K562 (cell line): ENCODE data around the gene CD109. TPM values are rescaled to one million over a fixed set of nuclear protein-coding genes. Genes with fewer than 3 reads are reported as not detected.

Source experiments
- ATAC-seq: fragments of 200-7000 bp; cut with Tn5 transposase; 3 replicates; pipeline ENCODE4 v1.9.1; 2020; ENCODE audit warnings: moderate library complexity
- BruUV-seq: library from RNA; stranded (reverse); fragments of 400-500 nt; replicated peaks from 2 replicates; lab custom pipeline; 2021; lab: Mats Ljungman, UMichigan
- CTCF ChIA-PET: fragments of 300-600 bp; formaldehyde crosslinking; extraction: SDS; loops from one replicate; lab custom pipeline; 2021; ENCODE audit warnings: low intra/inter-chr PET ratio; lab: Yijun Ruan, JAX
- POLR2A ChIA-PET: fragments of 300-600, 350-650 bp; sonication (Branson Sonifier 250); formaldehyde crosslinking; extraction: SDS; loops from one replicate; lab custom pipeline; 2021; ENCODE audit warnings: antibody characterized with exemption, inconsistent platforms; lab: Yijun Ruan, JAX
- DNase-seq, 4 experiments: peaks; one replicate each; pipeline versions ENCODE4 v3.0.0 to v3.0.0-alpha.2; 2011 to 2018; ENCODE audit warnings: low spot score in 3 of 4, mixed read lengths in 3 of 4; ENCODE audit errors: extremely low read depth in 1 of 4
- FAIRE-seq: peaks from 2 replicates; lab custom pipeline; 2011; peaks lifted over from hg19 to GRCh38; lab: Jason Lieb, UNC
- H2AFZ ChIP-seq: 2 replicates; pipeline ENCODE4 v1.6.0; 2011; ENCODE audit warnings: low read depth, low read length, control low read depth, inconsistent platforms
- H3K27ac ChIP-seq: fragments of 200-600 bp; 3 replicates; pipeline ENCODE4 v1.8.0; 2011; ENCODE audit warnings: low read depth, mild to moderate bottlenecking, control low read depth, inconsistent platforms, low read length, moderate library complexity, mixed read lengths; ENCODE audit errors: extremely low read depth
- H3K27me3 ChIP-seq, 2 experiments: fragments of 300-600 bp in 1 of 2; 2 replicates in 1 of 2; 3 replicates in 1 of 2; pipeline versions ENCODE4 v1.6.0 to v1.8.0; 2011; ENCODE audit warnings: inconsistent platforms in 2 of 2, low read length in 2 of 2, mild to moderate bottlenecking in 1 of 2, mixed read lengths in 1 of 2, moderate library complexity in 1 of 2; ENCODE audit not compliant: control insufficient read depth in 2 of 2, insufficient read depth in 2 of 2
- H3K36me3 ChIP-seq: fragments of 300-600 bp; 3 replicates; pipeline ENCODE4 v1.8.0; 2011; ENCODE audit warnings: mild to moderate bottlenecking, low read length, inconsistent platforms; ENCODE audit not compliant: control insufficient read depth, insufficient read depth
- H3K4me1 ChIP-seq, 2 experiments: fragments of 200-600 bp in 1 of 2; replicated peaks in 1 of 2; 2 replicates in 1 of 2; 3 replicates in 1 of 2; pipeline versions ENCODE4 v1.5.1 to v1.8.0; 2011; ENCODE audit warnings: inconsistent platforms in 2 of 2, low read length in 2 of 2, mild to moderate bottlenecking in 1 of 2, mixed read lengths in 1 of 2, moderate library complexity in 1 of 2; ENCODE audit not compliant: control insufficient read depth in 2 of 2, insufficient read depth in 2 of 2
- H3K4me2 ChIP-seq: 2 replicates; pipeline ENCODE4 v1.6.1; 2011; ENCODE audit warnings: low read length, control low read depth, inconsistent platforms, mixed read lengths; ENCODE audit not compliant: insufficient read depth
- H3K4me3 ChIP-seq: fragments of 200-600 bp; sonication (generic), shearing (Covaris generic); 2 replicates; pipeline ENCODE4 v1.5.1; 2016; ENCODE audit warnings: control low read depth, inconsistent platforms
- H3K79me2 ChIP-seq: fragments of 200-600 bp; 3 replicates; pipeline ENCODE4 v1.8.0; 2011; ENCODE audit warnings: low read length, inconsistent platforms; ENCODE audit not compliant: control insufficient read depth, insufficient read depth
- H3K9ac ChIP-seq, 2 experiments: 2 replicates each; pipeline versions ENCODE4 v1.6.0 to v1.6.1; 2011; ENCODE audit warnings: low read depth in 2 of 2, low read length in 2 of 2, control low read depth in 1 of 2, inconsistent platforms in 1 of 2, mild to moderate bottlenecking in 1 of 2, mixed read lengths in 1 of 2; ENCODE audit not compliant: insufficient read depth in 1 of 2
- H3K9me1 ChIP-seq: one replicate; pipeline ENCODE4 v1.6.0; 2011; ENCODE audit warnings: inconsistent platforms, mild to moderate bottlenecking, low read length, moderate library complexity; ENCODE audit not compliant: control insufficient read depth, insufficient read depth
- H3K9me3 ChIP-seq: replicated peaks from 2 replicates; pipeline ENCODE4 v1.5.1; 2011; ENCODE audit warnings: low read depth, low read length, inconsistent platforms; ENCODE audit not compliant: control insufficient read depth, insufficient read depth
- H4K20me1 ChIP-seq: replicated peaks from 2 replicates; pipeline ENCODE4 v1.6.1; 2011; ENCODE audit warnings: low read length, inconsistent platforms, mixed read lengths; ENCODE audit not compliant: control insufficient read depth, insufficient read depth
- CEBPG ChIP-seq, 3 experiments: fragments of 200-800 bp in 1 of 3; sonication (Bioruptor generic) in 1 of 3; sonication (generic) in 1 of 3; formaldehyde crosslinking in 1 of 3; IDR thresholded peaks in 2 of 3; conservative IDR thresholded peaks in 1 of 3; 2 replicates each; pipeline versions ENCODE4 v1.6.1 to v1.8.0; 2016 to 2022; ENCODE audit warnings: missing compliant biosample characterization in 2 of 3, missing genetic modification characterization in 2 of 3, mild to moderate bottlenecking in 1 of 3, missing genetic modification reagents in 1 of 3
- CTCF ChIP-seq, 3 experiments: IDR thresholded peaks in 2 of 3; conservative IDR thresholded peaks in 1 of 3; 2 replicates each; pipeline ENCODE4 v1.5.1; 2011 to 2012; ENCODE audit warnings: low read length in 3 of 3, mild to moderate bottlenecking in 3 of 3, control low read depth in 2 of 3, improper control_type of control experiment in 1 of 3, inconsistent platforms in 1 of 3, low read depth in 1 of 3, mixed read lengths in 1 of 3, moderate library complexity in 1 of 3; ENCODE audit not compliant: insufficient read depth in 2 of 3
- CTCFL ChIP-seq: IDR thresholded peaks from 2 replicates; pipeline ENCODE4 v1.6.1; 2011; ENCODE audit warnings: borderline replicate concordance, low read depth, mild to moderate bottlenecking, moderate library complexity, low read length; ENCODE audit not compliant: insufficient read depth, poor library complexity, severe bottlenecking
- DMBX1 ChIP-seq: fragments of 250-450 bp; sonication (Bioruptor Pico); IDR thresholded peaks from 2 replicates; pipeline ENCODE4 v1.8.0; 2022; ENCODE audit warnings: inconsistent platforms, mild to moderate bottlenecking, moderate library complexity, borderline replicate concordance
- FOSL1 ChIP-seq: fragments of 200-800 bp; sonication (Bioruptor generic); conservative IDR thresholded peaks from 2 replicates; pipeline ENCODE4 v1.6.1; 2016; ENCODE audit warnings: missing genetic modification characterization, missing compliant biosample characterization
- JUND ChIP-seq, 2 experiments: IDR thresholded peaks; 2 replicates in 1 of 2; 3 replicates in 1 of 2; pipeline ENCODE4 v1.6.1; 2011; ENCODE audit warnings: borderline replicate concordance in 2 of 2, low read depth in 2 of 2, low read length in 2 of 2, improper control_type of control experiment in 1 of 2, missing biosample characterization in 1 of 2, missing genetic modification characterization in 1 of 2, missing genetic modification reagents in 1 of 2
- NFYB ChIP-seq: IDR thresholded peaks from 2 replicates; pipeline ENCODE4 v1.6.1; 2011; ENCODE audit warnings: mild to moderate bottlenecking, moderate library complexity; ENCODE audit not compliant: insufficient read length; ENCODE audit errors: extremely low read depth
- POLR2G ChIP-seq: fragments of 200-400 bp; formaldehyde crosslinking; IDR thresholded peaks from 2 replicates; pipeline ENCODE4 v1.6.1; 2017; ENCODE audit warnings: low read depth, mild to moderate bottlenecking, antibody characterized with exemption, low read length, moderate library complexity
- RAD21 ChIP-seq, 2 experiments: fragments of 250-450 bp in 1 of 2; fragments of 450-650 bp in 1 of 2; sonication (Bioruptor Pico) in 1 of 2; formaldehyde crosslinking in 1 of 2; IDR thresholded peaks in 1 of 2; conservative IDR thresholded peaks in 1 of 2; 2 replicates each; pipeline versions ENCODE4 v1.4.0 to v1.8.0; 2020 to 2022; ENCODE audit warnings: mild to moderate bottlenecking in 2 of 2, moderate library complexity in 1 of 2
- SMARCE1 ChIP-seq: fragments of 450-650 bp; IDR thresholded peaks from 2 replicates; pipeline ENCODE4 v1.7.1; 2016; ENCODE audit warnings: mild to moderate bottlenecking
- SMC3 ChIP-seq: conservative IDR thresholded peaks from 2 replicates; pipeline ENCODE4 v1.6.1; 2011; ENCODE audit warnings: low read depth, low read length, improper control_type of control experiment; ENCODE audit not compliant: insufficient read depth
- SREBF1 ChIP-seq: fragments of 150-350 bp; IDR thresholded peaks from 2 replicates; pipeline ENCODE4 v1.6.1; 2014; ENCODE audit warnings: antibody characterized with exemption, low read depth, low read length, borderline replicate concordance
- YY1 ChIP-seq, 3 experiments: IDR thresholded peaks; 2 replicates each; pipeline ENCODE4 v1.6.1; 2011; ENCODE audit warnings: low read length in 2 of 3, mild to moderate bottlenecking in 2 of 3, moderate library complexity in 2 of 3, borderline replicate concordance in 1 of 3, control low read depth in 1 of 3, low read depth in 1 of 3; ENCODE audit not compliant: insufficient read depth in 3 of 3, insufficient replicate concordance in 2 of 3, control insufficient read depth in 1 of 3, insufficient read length in 1 of 3; ENCODE audit errors: extremely low read depth in 1 of 3
- ZNF766 ChIP-seq: fragments of 200-800 bp; sonication (Bioruptor generic); conservative IDR thresholded peaks from 2 replicates; pipeline ENCODE4 v1.6.1; 2016; ENCODE audit warnings: missing genetic modification characterization, missing compliant biosample characterization
- WGBS: fragments of 100-300 bp; shearing (Covaris generic); methylation state at CpG from one replicate; pipeline ENCODE4 v1.1.6; 2016; ENCODE audit warnings: low coverage, mixed read lengths; ENCODE audit not compliant: insufficient coverage; ENCODE audit errors: missing lambda C conversion rate; 5-methylcytosine and 5-hydroxymethylcytosine counted together
- in situ Hi-C: fragments of 300-500 bp; cut with MboI; formaldehyde crosslinking; loops from 4 replicates; pipeline ENCODE4 v1.15.0; 2018; ENCODE audit warnings: inconsistent platforms, mixed read lengths
- intact Hi-C: fragments of 100-400 bp; cut with micrococcal nuclease; formaldehyde crosslinking; loops from 2 replicates; pipeline ENCODE4 v1.14.2; 2022
- polyA plus RNA-seq, 8 experiments: library from polyadenylated mRNA; depleted of rRNA in 4 of 8; stranded (reverse) in 5 of 8; unstranded in 3 of 8; fragments of >200 nt; fragmentation: Nextera tagmentation in 2 of 8; fragmentation: Illumina TruSeq in 1 of 8; extraction: Ambion mirVana in 2 of 8; extraction: Trizol in 1 of 8; gene quantifications; 2 replicates each; pipeline versions ENCODE4 v1.2.1 to v1.2.3, GENCODE V29; 2011 to 2014; ENCODE audit warnings: inconsistent platforms in 1 of 8, missing spikeins in 1 of 8
- total RNA-seq, 7 experiments: library from RNA; depleted of rRNA in 6 of 7; stranded (reverse); fragments of >200 nt in 6 of 7; fragmentation: Illumina TruSeq in 2 of 7; extraction: Trizol in 2 of 7; gene quantifications; 2 replicates each; pipeline versions ENCODE4 v1.2.1 to v1.2.3, GENCODE V29; 2011 to 2021; ENCODE audit warnings: low replicate concordance in 1 of 7

CD109 gene
- total and polyA plus RNA-seq, 9 of the 15 experiments (the other 6 are each of a cell fraction or from before 2014, with no cell fraction given), result under 0.01 to 0.22 (median 0.11) TPM

GRCh38 chr6:73803562-73804241, 107.7 kb downstream of the CD109 start:
- FAIRE-seq, result peak; percentile 81
- WGBS, result 1% methylated on average over 5 of the region's 5 CpGs
- H2AFZ ChIP-seq, result no peak overlapping the region
- intact Hi-C loops (loop anchor here (5.0 kb wide), 1 partner anchor 1404 kb away; the partner anchor contains the start of gene COL12A1), in situ Hi-C loops (no loop called here)
- no TSS peak for BruUV-seq
- H3K4me3 ChIP-seq, result no peak overlapping the region
- no peak overlapping the region for H3K4me2 ChIP-seq
- H3K36me3 ChIP-seq, result no peaks in the 10 kb centered on the region
- H3K9ac ChIP-seq, result no peak overlapping the region
- H3K9me3 ChIP-seq, result no peaks in the 10 kb centered on the region
- ChIA-PET POLR2A (interaction anchor here (0.6 kb wide), 1 partner anchor 12 kb away, joined by 3 read pairs; no protein-coding TSS in a partner anchor), CTCF (no interaction called here)
- peak; percentile 82 for ATAC-seq
- no peaks in the 10 kb centered on the region for H3K79me2 ChIP-seq
- H3K27me3 ChIP-seq, result no peaks in the 10 kb centered on the region
- H3K27ac ChIP-seq, result no peak overlapping the region
- no peaks in the 10 kb centered on the region for H3K9me1 ChIP-seq
- H4K20me1 ChIP-seq, result no peaks in the 10 kb centered on the region
- H3K4me1 ChIP-seq, result no peaks in the 10 kb centered on the region
- peak; percentile 14 to 43 (median 23) for DNase-seq
- TF ChIP-seq POLR2G (no peak), RAD21 (CRISPR knock-in tag; conservative IDR thresholded peaks at IDR 0.05 in 1 of 2, IDR thresholded peaks at IDR 0.05 in 1 of 2) (peak in 1 of 2 experiments; percentile 46; a peak in 2 of 4 replicates), SMC3 (0 out of 2 replicates have a peak, but pooled peaks have one; percentile 22), SREBF1 (no peak), CTCF (IDR thresholded peaks at IDR 0.05 in 2 of 3, conservative IDR thresholded peaks at IDR 0.05 in 1 of 3; ENCODE audit: insufficient read depth in 2 of 3, low read depth in 1 of 3, low read length in 3 of 3) (peak; percentile 61 to 66 (median 61)), SMARCE1 (peak; percentile 47; the same call in 1 of the 2 replicates), CEBPG (CRISPR knock-in tag; IDR thresholded peaks at IDR 0.05) (no peak), CEBPG (tag; conservative IDR thresholded peaks at IDR 0.05 in 1 of 2, IDR thresholded peaks at IDR 0.05 in 1 of 2) (0 out of 4 replicates have a peak, but pooled peaks of 1 of the 2 experiments have one; percentile 8), YY1 (IDR thresholded peaks at IDR 0.05; ENCODE audit: borderline replicate concordance in 1 of 3, control insufficient read depth in 1 of 3, extremely low read depth in 1 of 3, insufficient read depth in 3 of 3, insufficient read length in 1 of 3, insufficient replicate concordance in 2 of 3, low read depth in 1 of 3, low read length in 2 of 3) (no peak), JUND (IDR thresholded peaks at IDR 0.05; ENCODE audit: borderline replicate concordance, low read depth, low read length) (no peak), JUND (tag; IDR thresholded peaks at IDR 0.05; ENCODE audit: borderline replicate concordance, low read depth, low read length) (peak; percentile 25; the same call in 1 of the 3 replicates), DMBX1 (CRISPR knock-in tag) (no peak), FOSL1 (tag) (peak; percentile 92), ZNF766 (CRISPR knock-in tag) (no peak), NFYB (no peak), CTCFL (peak; percentile 7)
